Skeletal muscle satellite cell (primary cell): Measurements from ENCODE around the gene ADCY3.

ENCODE experiments used
- H3K27me3 ChIP-seq: 2 replicates; pipeline ENCODE4 v1.7.0; 2013; ENCODE audit warnings: low read length; ENCODE audit not compliant: control insufficient read depth, insufficient read depth
- H3K36me3 ChIP-seq: 2 replicates; pipeline ENCODE4 v1.7.0; 2013; ENCODE audit warnings: mild to moderate bottlenecking, control low read depth, low read length; ENCODE audit not compliant: insufficient read depth
- H3K4me1 ChIP-seq: 2 replicates; pipeline ENCODE4 v1.7.0; 2013; ENCODE audit warnings: low read length; ENCODE audit not compliant: control insufficient read depth, insufficient read depth
- H3K4me2 ChIP-seq: 2 replicates; pipeline ENCODE4 v1.7.0; 2013; ENCODE audit warnings: mild to moderate bottlenecking, low read length
- H3K4me3 ChIP-seq: 2 replicates; pipeline ENCODE4 v1.7.0; 2013; ENCODE audit warnings: low read length
- H3K9ac ChIP-seq: 2 replicates; pipeline ENCODE4 v1.7.0; 2013; ENCODE audit warnings: mild to moderate bottlenecking, low read depth, low read length, moderate library complexity
- H3K9me3 ChIP-seq: replicated peaks from 2 replicates; pipeline ENCODE4 v1.7.0; 2013; ENCODE audit warnings: mild to moderate bottlenecking, control low read depth, low read length

ADCY3 gene

GRCh38 chr2:24899361-24899910, 20.6 kb downstream of the ADCY3 start:
- Histone ChIP-seq H3K4me1 (no peaks in the 10 kb centered on the region), H3K4me3 (no peak overlapping the region), H3K36me3 (peaks cover 12% of the 10 kb centered on the region), H3K27me3 (no peaks in the 10 kb centered on the region), H3K9me3 (no peaks in the 10 kb centered on the region), H3K4me2 (no peak overlapping the region), H3K9ac (no peak overlapping the region)

GRCh38 chr2:24898122-24899109, 21.6 kb downstream of the ADCY3 start:
- no peak overlapping the region for H3K4me2 ChIP-seq
- H3K4me3 ChIP-seq, result no peak overlapping the region
- no peak overlapping the region for H3K9ac ChIP-seq
- no peaks in the 10 kb centered on the region for H3K9me3 ChIP-seq
- H3K4me1 ChIP-seq, result no peaks in the 10 kb centered on the region
- no peaks in the 10 kb centered on the region for H3K27me3 ChIP-seq
- peaks cover 12% of the 10 kb centered on the region for H3K36me3 ChIP-seq

DNA sequence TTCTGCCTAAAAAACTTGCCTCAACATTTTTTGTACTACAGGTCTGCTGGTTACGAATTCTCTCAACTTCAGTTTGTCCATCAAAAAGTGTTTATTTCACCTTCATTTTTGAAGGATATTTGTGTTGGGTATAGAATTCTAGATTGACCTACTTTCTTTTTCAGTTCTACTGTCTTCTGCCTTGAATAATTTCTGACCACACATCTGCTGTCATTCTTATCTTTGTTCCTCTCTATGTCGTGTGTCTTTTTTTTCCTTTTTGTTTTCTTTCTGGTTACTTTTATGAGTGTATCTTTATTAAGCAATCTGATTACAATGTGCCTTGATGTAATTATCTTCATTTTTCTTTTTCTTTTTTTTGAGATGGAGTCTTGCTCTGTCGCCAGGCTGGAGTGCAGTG, 25.3 kb downstream of the ADCY3 start:
- Histone ChIP-seq H3K9ac (no peak overlapping the region), H3K9me3 (no peaks in the 10 kb centered on the region), H3K4me2 (no peak overlapping the region), H3K27me3 (no peaks in the 10 kb centered on the region), H3K4me1 (no peaks in the 10 kb centered on the region), H3K36me3 (peaks cover 12% of the 10 kb centered on the region), H3K4me3 (no peak overlapping the region)

GRCh38 chr2:24893934-24894333, 26.1 kb downstream of the ADCY3 start:
- no peaks in the 10 kb centered on the region for H3K27me3 ChIP-seq
- no peaks in the 10 kb centered on the region for H3K4me1 ChIP-seq
- no peak overlapping the region for H3K9ac ChIP-seq
- H3K9me3 ChIP-seq, result no peaks in the 10 kb centered on the region
- no peak overlapping the region for H3K4me3 ChIP-seq
- peaks cover 12% of the 10 kb centered on the region for H3K36me3 ChIP-seq
- no peak overlapping the region for H3K4me2 ChIP-seq

DNA sequence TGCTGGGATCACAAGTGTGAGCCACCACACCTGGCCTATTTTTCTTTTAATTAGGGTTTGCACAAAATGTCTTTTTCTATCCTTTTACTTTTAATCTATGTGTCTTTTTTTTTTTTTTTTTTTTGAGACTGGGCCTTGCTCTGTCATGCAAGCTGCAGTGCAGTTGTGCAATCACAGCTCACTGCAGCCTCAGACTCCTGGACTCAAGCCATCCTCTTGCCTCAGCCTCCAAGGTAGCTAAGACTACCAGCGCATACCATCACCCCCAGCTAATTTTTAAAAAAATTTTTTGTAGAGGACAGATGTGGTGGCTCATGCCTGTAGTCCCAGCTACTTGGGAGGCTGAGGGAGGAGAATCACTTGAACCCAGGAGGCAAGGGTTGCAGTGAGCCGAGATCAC, 27.1 kb downstream of the ADCY3 start:
- Histone ChIP-seq H3K4me3 (no peak overlapping the region), H3K4me2 (no peak overlapping the region), H3K4me1 (no peaks in the 10 kb centered on the region), H3K27me3 (no peaks in the 10 kb centered on the region), H3K36me3 (peaks cover 8% of the 10 kb centered on the region), H3K9me3 (no peaks in the 10 kb centered on the region), H3K9ac (no peak overlapping the region)

DNA sequence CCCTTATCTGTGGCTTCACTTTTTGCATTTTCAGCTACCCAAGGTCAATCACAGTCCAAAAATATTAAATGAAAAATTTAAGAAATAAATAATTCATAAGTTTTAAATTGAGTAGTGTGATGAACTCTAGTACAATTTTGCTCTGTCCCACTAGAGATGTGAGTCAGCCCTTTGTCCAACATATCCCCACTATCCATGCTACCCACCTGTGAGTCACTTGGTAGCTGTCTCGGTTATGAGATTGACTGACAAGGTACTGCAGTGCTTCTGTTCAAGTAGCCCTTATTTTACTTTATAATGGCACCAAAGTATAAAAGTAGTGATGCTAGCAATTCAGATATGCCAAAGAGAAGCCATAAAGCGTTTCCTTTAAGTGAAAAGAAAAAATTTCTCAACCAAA, 28.8 kb downstream of the ADCY3 start:
- no peaks in the 10 kb centered on the region for H3K27me3 ChIP-seq
- peaks cover 6% of the 10 kb centered on the region for H3K4me1 ChIP-seq
- H3K4me3 ChIP-seq, result no peak overlapping the region
- H3K9ac ChIP-seq, result no peak overlapping the region
- H3K4me2 ChIP-seq, result no peak overlapping the region
- no peaks in the 10 kb centered on the region for H3K9me3 ChIP-seq
- H3K36me3 ChIP-seq, result no peaks in the 10 kb centered on the region

GRCh38 chr2:24889221-24889620, 30.8 kb downstream of the ADCY3 start:
- Histone ChIP-seq H3K27me3 (no peaks in the 10 kb centered on the region), H3K4me1 (peaks cover 10% of the 10 kb centered on the region), H3K9me3 (no peaks in the 10 kb centered on the region), H3K36me3 (no peaks in the 10 kb centered on the region), H3K9ac (no peak overlapping the region), H3K4me3 (no peak overlapping the region), H3K4me2 (no peak overlapping the region)

GRCh38 chr2:24888177-24888576, 31.9 kb downstream of the ADCY3 start:
- Histone ChIP-seq H3K4me2 (no peak overlapping the region), H3K36me3 (no peaks in the 10 kb centered on the region), H3K4me1 (peaks cover 10% of the 10 kb centered on the region), H3K9me3 (no peaks in the 10 kb centered on the region), H3K9ac (no peak overlapping the region), H3K4me3 (no peak overlapping the region), H3K27me3 (no peaks in the 10 kb centered on the region)

GRCh38 chr2:24887307-24887874, 32.6 kb downstream of the ADCY3 start:
- H3K27me3 ChIP-seq, result no peaks in the 10 kb centered on the region
- no peak overlapping the region for H3K9ac ChIP-seq
- no peaks in the 10 kb centered on the region for H3K9me3 ChIP-seq

GRCh38 chr2:24886691-24887304, 33.2 kb downstream of the ADCY3 start:
- Histone ChIP-seq H3K9ac (no peak overlapping the region), H3K4me3 (no peak overlapping the region), H3K4me1 (peaks cover 16% of the 10 kb centered on the region), H3K27me3 (no peaks in the 10 kb centered on the region), H3K36me3 (no peaks in the 10 kb centered on the region), H3K9me3 (no peaks in the 10 kb centered on the region), H3K4me2 (no peak overlapping the region)

More at GRCh38 chr2:24887307-24887874, 32.6 kb downstream of the ADCY3 start:
- Histone ChIP-seq H3K36me3 (no peaks in the 10 kb centered on the region), H3K4me1 (peaks cover 12% of the 10 kb centered on the region), H3K4me3 (no peak overlapping the region), H3K4me2 (no peak overlapping the region)

GRCh38 chr2:24886126-24886501, 33.9 kb downstream of the ADCY3 start:
- H3K4me3 ChIP-seq, result no peak overlapping the region
- H3K9me3 ChIP-seq, result no peaks in the 10 kb centered on the region
- no peak overlapping the region for H3K4me2 ChIP-seq
- H3K36me3 ChIP-seq, result no peaks in the 10 kb centered on the region
- H3K27me3 ChIP-seq, result no peaks in the 10 kb centered on the region
- H3K4me1 ChIP-seq, result peaks cover 16% of the 10 kb centered on the region
- no peak overlapping the region for H3K9ac ChIP-seq
